HepG2 (cell line): Measurements from ENCODE around the gene AGAP3. TPM values are rescaled to one million over a fixed set of nuclear protein-coding genes. Genes with fewer than 3 reads are reported as not detected.

ENCODE experiments used
- BRCA1 ChIP-seq: sonication (generic); formaldehyde crosslinking; IDR thresholded peaks from 2 replicates; pipeline ENCODE4 v1.4.0; 2020; ENCODE audit warnings: missing genetic modification reagents
- CBX1 ChIP-seq: IDR thresholded peaks from one replicate; pipeline ENCODE4 v1.6.1; 2016; ENCODE audit warnings: antibody characterized with exemption, low read depth
- DNMT1 ChIP-seq: sonication (generic); formaldehyde crosslinking; IDR thresholded peaks from 2 replicates; pipeline ENCODE4 v1.5.1; 2020; ENCODE audit warnings: mild to moderate bottlenecking, missing genetic modification reagents
- ERF ChIP-seq: IDR thresholded peaks from 2 replicates; pipeline ENCODE4 v1.6.1; 2018; ENCODE audit warnings: missing biosample characterization, missing genetic modification reagents
- FOXP1 ChIP-seq, 2 experiments: fragments of 450-650 bp in 1 of 2; IDR thresholded peaks; 2 replicates each; pipeline ENCODE4 v1.6.1; 2017 to 2018; ENCODE audit warnings: antibody characterized with exemption in 1 of 2
- HMGXB4 ChIP-seq, 2 experiments: sonication (generic) in 1 of 2; formaldehyde crosslinking in 1 of 2; IDR thresholded peaks; 2 replicates each; pipeline versions ENCODE4 v1.4.0 to v1.6.1; 2018 to 2020; ENCODE audit warnings: missing genetic modification reagents in 2 of 2, borderline replicate concordance in 1 of 2, low read depth in 1 of 2, mild to moderate bottlenecking in 1 of 2, missing biosample characterization in 1 of 2
- HNRNPL ChIP-seq: fragments of 200-400 bp; formaldehyde crosslinking; IDR thresholded peaks from 2 replicates; pipeline ENCODE4 v1.6.1; 2017; ENCODE audit warnings: mild to moderate bottlenecking, low read depth, low read length
- KDM5B ChIP-seq: sonication (generic); formaldehyde crosslinking; IDR thresholded peaks from 2 replicates; pipeline ENCODE4 v1.4.0; 2020; ENCODE audit warnings: missing genetic modification reagents, mild to moderate bottlenecking, borderline replicate concordance
- MIER3 ChIP-seq: IDR thresholded peaks from 2 replicates; pipeline ENCODE4 v1.6.1; 2016; ENCODE audit warnings: missing compliant biosample characterization, borderline replicate concordance
- MYNN ChIP-seq: sonication (generic); formaldehyde crosslinking; IDR thresholded peaks from 2 replicates; pipeline ENCODE4 v1.4.0; 2020; ENCODE audit warnings: mild to moderate bottlenecking, low read depth, missing genetic modification reagents
- NCOA2 ChIP-seq: sonication (generic); formaldehyde crosslinking; IDR thresholded peaks from 2 replicates; pipeline ENCODE4 v1.8.0; 2022; ENCODE audit warnings: inconsistent platforms
- SMARCC2 ChIP-seq: fragments of 450-650 bp; IDR thresholded peaks from 2 replicates; pipeline ENCODE4 v1.6.1; 2017; ENCODE audit warnings: antibody characterized with exemption, mild to moderate bottlenecking
- SMYD3 ChIP-seq: sonication (generic); formaldehyde crosslinking; IDR thresholded peaks from 2 replicates; pipeline ENCODE4 v1.8.1; 2023; ENCODE audit warnings: mild to moderate bottlenecking, missing genetic modification reagents
- SP4 ChIP-seq: sonication (generic); formaldehyde crosslinking; IDR thresholded peaks from 2 replicates; pipeline ENCODE4 v1.8.1; 2023; ENCODE audit warnings: mild to moderate bottlenecking, missing genetic modification reagents
- TMF1 ChIP-seq: sonication (generic); formaldehyde crosslinking; IDR thresholded peaks from 2 replicates; pipeline ENCODE4 v1.8.1; 2022; ENCODE audit warnings: low read depth, missing genetic modification reagents
- ZBTB33 ChIP-seq: sonication (generic); formaldehyde crosslinking; IDR thresholded peaks from 2 replicates; pipeline ENCODE4 v1.4.0; 2020; ENCODE audit warnings: missing genetic modification reagents
- ZFX ChIP-seq: sonication (generic); formaldehyde crosslinking; IDR thresholded peaks from 2 replicates; pipeline ENCODE4 v1.4.0; 2020; ENCODE audit warnings: mild to moderate bottlenecking, low read depth, missing genetic modification reagents, moderate library complexity
- ZMYM4 ChIP-seq: sonication (generic); formaldehyde crosslinking; IDR thresholded peaks from 2 replicates; pipeline ENCODE4 v1.8.1; 2023; ENCODE audit warnings: mild to moderate bottlenecking, missing genetic modification reagents
- ZNF136 ChIP-seq: sonication (generic); formaldehyde crosslinking; IDR thresholded peaks from 2 replicates; pipeline ENCODE4 v1.8.1; 2022; ENCODE audit warnings: low read depth, mild to moderate bottlenecking, moderate library complexity, missing genetic modification reagents
- ZNF44 ChIP-seq: sonication (generic); formaldehyde crosslinking; IDR thresholded peaks from 2 replicates; pipeline ENCODE4 v1.5.1; 2020; ENCODE audit warnings: mild to moderate bottlenecking, missing genetic modification reagents
- ZNF512B ChIP-seq: sonication (generic); formaldehyde crosslinking; IDR thresholded peaks from 2 replicates; pipeline ENCODE4 v1.5.1; 2020; ENCODE audit warnings: missing genetic modification reagents, mild to moderate bottlenecking, borderline replicate concordance
- ZNF737 ChIP-seq: sonication (generic); formaldehyde crosslinking; IDR thresholded peaks from 2 replicates; pipeline ENCODE4 v1.5.0; 2020; ENCODE audit warnings: missing genetic modification reagents, mild to moderate bottlenecking, borderline replicate concordance
- ZNF768 ChIP-seq: sonication (generic); formaldehyde crosslinking; IDR thresholded peaks from 2 replicates; pipeline ENCODE4 v1.4.0; 2020; ENCODE audit warnings: missing genetic modification reagents
- polyA plus RNA-seq, 8 experiments: library from polyadenylated mRNA; depleted of rRNA in 3 of 8; stranded (reverse) in 7 of 8; unstranded in 1 of 8; fragments of >200 nt; fragmentation: Illumina TruSeq in 4 of 8; extraction: Trizol in 4 of 8; gene quantifications; 2 replicates each; pipeline versions ENCODE4 v1.2.1 to v1.2.3, GENCODE V29; 2011 to 2016; ENCODE audit warnings: low read depth in 4 of 8, missing spikeins in 1 of 8, mixed read lengths in 1 of 8; ENCODE audit not compliant: insufficient read depth in 1 of 8
- total RNA-seq, 5 experiments: library from RNA; depleted of rRNA; stranded (reverse); fragments of >200 nt; fragmentation: Illumina TruSeq; extraction: Trizol; gene quantifications; 2 replicates each; pipeline ENCODE4 v1.2.3, GENCODE V29; 2016; ENCODE audit warnings: low read depth in 1 of 5

The AGAP3 gene
- total and polyA plus RNA-seq, 2 of the 13 experiments (the other 11 are each of a cell fraction or from before 2014, with no cell fraction given) = 31.3 to 61.4 TPM

- TF ChIP-seq ZNF512B (CRISPR knock-in tag) (peak; percentile 58; the same call in 1 of the 2 replicates), ZMYM4 (CRISPR knock-in tag) (no peak), SMARCC2 (no peak), SP4 (CRISPR knock-in tag) (peak; percentile 55; the same call in 1 of the 2 replicates), DNMT1 (CRISPR knock-in tag) (no peak), ZNF737 (CRISPR knock-in tag) (no peak), MYNN (CRISPR knock-in tag) (peak; percentile 90; the same call in 1 of the 2 replicates), ZNF136 (0 out of 2 replicates have a peak, but pooled peaks have one; percentile 59), MIER3 (CRISPR knock-in tag) (0 out of 2 replicates have a peak, but pooled peaks have one; percentile 39), ZFX (CRISPR knock-in tag) (peak; percentile 92), ZNF44 (peak; percentile 45; the same call in 1 of the 2 replicates), CBX1 (peak; percentile 34), FOXP1 (IDR thresholded peaks at IDR 0.05) (no peak), FOXP1 (CRISPR knock-in tag; IDR thresholded peaks at IDR 0.05) (no peak), ZBTB33 (CRISPR knock-in tag) (no peak), HNRNPL (peak; percentile 84; the same call in 1 of the 2 replicates), SMYD3 (CRISPR knock-in tag) (no peak), ERF (CRISPR knock-in tag) (peak; percentile 72; the same call in 1 of the 2 replicates), KDM5B (peak; percentile 73; the same call in 1 of the 2 replicates), HMGXB4 (CRISPR knock-in tag; IDR thresholded peaks at IDR 0.05; ENCODE audit: borderline replicate concordance in 1 of 2, low read depth in 1 of 2) (peak; percentile 41 to 73; a peak in 2 of 4 replicates), ZNF768 (CRISPR knock-in tag) (peak; percentile 44; the same call in 1 of the 2 replicates), NCOA2 (CRISPR knock-in tag) (no peak), TMF1 (CRISPR knock-in tag) (0 out of 2 replicates have a peak, but pooled peaks have one; percentile 42), BRCA1 (CRISPR knock-in tag) (no peak)
Measured at GRCh38 chr7:151085691-151086620, at the start of gene AGAP3 (continued).
